GM12872 (cell line): ENCODE measurements around the gene SPINK4.

Experiments
- TF ChIP-seq, protein P1 (sequence below): IDR thresholded peaks from 3 replicates; pipeline ENCODE4 v1.5.1; 2011; ENCODE audit warnings: low read depth, mild to moderate bottlenecking, low read length, moderate library complexity; ENCODE audit not compliant: insufficient read depth

SPINK4 gene

DNA sequence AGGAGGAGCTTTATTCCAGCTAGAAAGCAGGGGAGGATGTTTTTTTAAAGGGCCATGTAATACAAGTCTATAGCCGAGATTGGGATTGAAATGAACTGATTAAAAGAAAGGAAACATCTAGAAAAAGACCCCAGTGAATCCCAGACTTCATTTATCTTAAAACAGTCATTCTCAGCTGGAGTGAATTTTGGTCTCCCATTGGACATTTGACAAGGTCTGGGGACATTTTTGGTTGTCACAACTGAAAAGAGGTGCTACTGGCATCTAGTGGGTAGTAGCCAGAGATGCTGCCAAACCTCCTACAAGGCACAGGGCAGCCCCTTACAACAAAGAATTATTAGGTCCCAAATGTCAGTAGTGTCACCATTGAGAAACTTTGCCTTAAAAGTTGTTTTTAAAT is 16.3 kb upstream of the SPINK4 start:
- TF ChIP-seq, protein P1, sequence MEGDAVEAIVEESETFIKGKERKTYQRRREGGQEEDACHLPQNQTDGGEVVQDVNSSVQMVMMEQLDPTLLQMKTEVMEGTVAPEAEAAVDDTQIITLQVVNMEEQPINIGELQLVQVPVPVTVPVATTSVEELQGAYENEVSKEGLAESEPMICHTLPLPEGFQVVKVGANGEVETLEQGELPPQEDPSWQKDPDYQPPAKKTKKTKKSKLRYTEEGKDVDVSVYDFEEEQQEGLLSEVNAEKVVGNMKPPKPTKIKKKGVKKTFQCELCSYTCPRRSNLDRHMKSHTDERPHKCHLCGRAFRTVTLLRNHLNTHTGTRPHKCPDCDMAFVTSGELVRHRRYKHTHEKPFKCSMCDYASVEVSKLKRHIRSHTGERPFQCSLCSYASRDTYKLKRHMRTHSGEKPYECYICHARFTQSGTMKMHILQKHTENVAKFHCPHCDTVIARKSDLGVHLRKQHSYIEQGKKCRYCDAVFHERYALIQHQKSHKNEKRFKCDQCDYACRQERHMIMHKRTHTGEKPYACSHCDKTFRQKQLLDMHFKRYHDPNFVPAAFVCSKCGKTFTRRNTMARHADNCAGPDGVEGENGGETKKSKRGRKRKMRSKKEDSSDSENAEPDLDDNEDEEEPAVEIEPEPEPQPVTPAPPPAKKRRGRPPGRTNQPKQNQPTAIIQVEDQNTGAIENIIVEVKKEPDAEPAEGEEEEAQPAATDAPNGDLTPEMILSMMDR: peak; percentile 66

DNA sequence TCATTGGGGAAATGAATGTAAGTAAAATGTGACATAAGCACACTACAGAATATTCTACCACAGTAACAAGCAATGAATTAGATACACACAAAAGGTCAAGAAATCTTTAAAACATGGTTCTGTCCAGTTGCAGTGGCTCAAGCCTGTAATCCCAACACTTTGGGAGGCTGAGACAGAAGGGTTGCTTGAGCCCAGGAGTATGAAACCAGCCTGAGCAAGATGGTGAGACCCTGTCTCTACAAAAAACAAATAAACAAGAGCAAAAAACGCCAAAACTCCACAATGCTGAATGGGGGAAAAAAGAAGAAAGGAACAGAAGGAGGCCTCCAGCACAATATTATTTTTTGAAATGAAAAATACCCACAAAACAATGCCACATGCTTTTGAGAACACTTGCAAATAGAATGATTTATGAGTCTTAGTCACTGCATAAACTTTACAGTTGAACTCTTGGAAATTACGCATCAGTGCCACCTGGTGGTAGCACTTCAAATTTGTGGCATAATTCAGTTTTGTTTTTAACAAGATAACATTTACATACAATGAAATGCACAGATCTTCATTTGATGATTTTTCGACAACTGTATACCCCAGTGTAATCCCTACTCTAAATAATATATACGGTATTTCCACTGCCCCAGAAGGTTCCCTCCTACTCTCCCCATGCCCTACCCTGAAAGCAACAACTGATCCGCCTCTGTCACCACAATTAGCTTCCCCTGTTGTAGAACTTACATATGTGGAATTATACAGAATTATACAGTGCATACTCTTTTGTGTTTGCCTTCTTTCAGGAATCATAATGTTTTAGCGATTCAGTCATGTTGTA is 14.4 kb upstream of the SPINK4 start:
- TF ChIP-seq, protein P1: peak; percentile 62

DNA sequence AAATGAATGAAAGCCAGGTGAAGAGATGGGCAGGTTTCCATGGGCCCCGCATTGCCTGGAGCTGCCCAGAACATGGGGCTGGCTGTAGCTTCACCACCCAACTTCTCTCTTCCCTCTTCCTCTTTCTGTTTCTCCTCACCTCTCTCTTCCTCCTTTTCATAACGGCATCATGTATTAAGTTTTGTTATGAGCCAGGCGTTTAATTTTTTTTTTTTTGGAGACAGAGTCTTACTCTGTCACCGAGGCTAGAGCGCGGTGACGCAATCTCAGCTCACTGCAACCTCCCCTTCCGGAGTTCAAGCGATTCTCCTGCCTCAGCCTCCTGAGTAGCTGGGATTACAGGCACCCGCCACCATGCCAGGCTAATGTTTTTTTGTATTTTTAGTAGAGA is 13.0 kb upstream of the SPINK4 start:
- TF ChIP-seq, protein P1: no peak

DNA sequence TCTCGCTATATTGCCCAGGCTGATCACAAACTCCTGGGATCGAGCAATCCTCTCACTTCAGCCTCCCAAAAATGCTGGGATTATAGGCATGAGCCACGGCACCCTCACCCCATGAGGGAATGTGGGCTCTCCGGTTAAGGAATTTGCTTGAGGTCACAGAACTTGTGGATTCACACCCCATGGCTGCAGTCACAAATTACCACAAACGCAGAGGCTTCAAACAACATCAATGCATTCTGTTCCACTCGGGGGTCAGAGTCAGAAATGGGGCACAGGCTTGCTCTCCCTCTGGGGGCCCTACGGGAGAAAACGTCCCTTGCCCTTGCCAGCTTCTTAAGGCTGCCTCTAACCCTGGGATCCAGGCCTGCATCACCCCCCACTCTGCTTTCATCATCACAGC is 12.2 kb upstream of the SPINK4 start:
- TF ChIP-seq, protein P1: no peak

DNA sequence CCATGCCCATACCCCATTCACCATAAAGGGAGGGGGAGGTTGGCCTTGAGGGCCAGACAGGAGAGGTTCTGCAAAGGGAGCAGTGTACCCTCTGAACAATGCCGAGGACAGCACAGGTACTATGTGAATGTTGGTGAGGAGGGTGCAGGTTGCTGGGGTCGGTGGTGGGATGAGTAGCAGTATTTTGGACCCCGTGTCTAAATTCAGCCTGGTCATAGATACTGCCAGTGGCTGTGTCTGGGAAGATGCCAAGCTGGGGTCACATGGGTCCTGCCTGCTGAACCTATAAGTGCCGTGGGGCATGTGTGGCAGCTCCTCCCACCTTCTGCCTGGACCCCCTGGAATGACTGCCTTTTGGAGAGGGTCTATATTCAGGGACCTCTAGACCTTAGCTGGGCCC is 11.4 kb upstream of the SPINK4 start:
- TF ChIP-seq, protein P1: no peak

DNA sequence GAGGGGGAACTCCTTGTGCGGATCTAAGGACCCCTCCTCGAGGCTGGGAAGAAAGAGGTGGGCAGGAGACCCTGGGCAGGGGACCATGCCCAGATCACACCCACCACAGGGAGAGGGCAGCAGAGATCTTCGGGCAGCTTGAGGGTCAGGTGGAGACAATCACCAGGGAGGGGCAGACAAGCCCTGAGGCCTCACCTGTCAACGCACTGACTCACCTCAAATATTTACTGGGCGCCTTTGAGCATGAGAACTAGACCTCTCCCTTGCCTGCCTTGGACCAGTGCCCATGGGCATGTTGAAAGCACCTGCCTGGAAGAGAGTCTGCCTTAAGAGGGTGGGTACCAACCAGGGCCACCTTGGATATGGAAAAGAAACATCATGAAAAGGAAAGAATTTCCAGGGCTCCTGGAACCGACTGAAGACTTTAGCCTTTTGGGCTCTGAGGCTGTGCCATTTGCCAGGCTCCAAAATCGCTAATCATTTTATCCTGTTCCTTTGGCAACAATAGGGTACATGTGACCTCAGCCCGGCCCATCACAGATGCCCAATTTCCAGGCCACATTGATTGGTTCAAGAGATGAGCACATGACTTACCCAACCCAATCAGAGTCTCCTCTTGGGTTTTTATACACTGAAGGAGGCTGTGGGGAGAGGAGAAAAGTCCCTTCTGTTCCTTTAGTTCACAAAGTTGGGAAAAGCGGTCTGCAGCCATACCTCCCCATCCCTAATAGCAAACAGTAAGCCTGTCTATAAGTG is 10.4 kb upstream of the SPINK4 start:
- TF ChIP-seq, protein P1: 0 out of 3 replicates have a peak, but pooled peaks have one; percentile 25

DNA sequence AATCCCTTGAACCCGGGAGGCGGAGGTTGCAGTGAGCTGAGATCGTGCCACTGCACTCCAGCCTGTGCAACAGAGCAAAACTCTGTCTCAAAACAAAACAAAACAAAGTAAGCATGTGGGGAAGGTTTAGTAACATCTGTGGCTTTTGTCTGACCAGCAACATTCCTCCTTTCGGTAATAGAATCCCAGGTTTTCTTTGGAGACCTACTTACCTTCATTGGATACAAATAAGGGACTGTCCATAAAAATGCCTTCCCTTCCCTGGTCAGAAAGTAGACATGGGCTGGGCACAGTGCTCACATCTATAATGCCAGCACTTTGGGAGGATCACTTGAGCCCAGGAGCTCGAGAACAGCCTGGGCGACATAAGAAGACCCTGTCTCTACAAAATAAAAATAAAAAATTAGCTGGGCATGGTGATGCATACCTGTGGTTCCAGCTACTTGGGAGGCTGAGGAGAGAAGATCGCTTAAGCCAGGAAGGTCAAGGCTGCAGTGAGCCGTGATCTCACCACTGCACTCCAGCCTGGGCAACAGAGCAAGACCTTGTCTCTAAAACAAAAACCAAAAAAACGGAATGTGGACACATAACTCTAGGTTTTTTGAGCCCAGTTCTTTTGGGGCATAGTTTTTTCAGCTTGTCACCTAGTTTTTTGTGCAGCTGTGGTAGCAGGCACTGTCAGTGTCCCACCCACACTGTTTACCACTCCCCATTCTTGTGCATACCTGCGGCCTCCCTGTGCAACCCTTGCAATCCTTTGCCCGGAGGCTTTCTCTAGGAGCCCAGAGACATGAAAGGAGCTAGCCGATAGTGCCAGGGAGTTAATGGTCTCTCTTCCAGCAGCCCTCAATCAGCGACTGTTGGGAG is 9.0 kb upstream of the SPINK4 start:
- TF ChIP-seq, protein P1: no peak
